ENCODE results near the gene UGT1A6.

UGT1A6 gene

GRCh38 chr2:233822101-233822771, 129.5 kb downstream of the UGT1A6 start:
- no peak for DNase-seq

All from activated CD8-positive, alpha-beta memory T cell treated with anti-CD3 and anti-CD28 coated beads, Interleukin-2, amount 50 U/mL, for 4 hours (primary cell).